Erythroblast (primary cell): ENCODE measurements around the gene POLR1E.

Source experiments
- GATA1 ChIP-seq: IDR thresholded peaks from 2 replicates; pipeline ENCODE4 v1.6.1; 2011; ENCODE audit warnings: low read depth, mild to moderate bottlenecking, control low read depth, low read length, moderate library complexity
- POLR2A ChIP-seq: IDR thresholded peaks from 2 replicates; pipeline ENCODE4 v1.6.1; 2011; ENCODE audit warnings: mild to moderate bottlenecking, low read length

DNA sequence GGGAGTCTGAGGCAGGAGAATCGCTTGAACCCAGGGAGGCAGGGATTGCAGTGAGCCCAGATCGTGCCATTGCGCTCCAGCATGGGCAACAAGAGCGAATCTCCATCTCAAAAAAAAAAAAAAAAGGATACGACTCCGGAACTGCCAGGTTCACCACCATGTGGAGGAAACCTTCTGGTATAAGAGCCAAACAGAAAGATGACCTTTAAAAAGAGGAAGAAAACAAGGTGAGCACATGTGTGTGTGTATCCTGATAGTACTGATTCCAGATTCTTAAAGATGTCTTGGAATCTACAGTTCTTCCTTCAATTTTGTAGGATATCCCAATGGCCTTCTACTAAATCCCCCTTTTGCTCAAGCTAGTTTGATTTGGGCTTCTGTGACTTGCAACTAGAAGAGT, 56.7 kb downstream of the POLR1E start:
- TF ChIP-seq POLR2A (no peak), GATA1 (no peak)
